ENCODE measurements around the gene RSPO4.

Gene RSPO4

DNA sequence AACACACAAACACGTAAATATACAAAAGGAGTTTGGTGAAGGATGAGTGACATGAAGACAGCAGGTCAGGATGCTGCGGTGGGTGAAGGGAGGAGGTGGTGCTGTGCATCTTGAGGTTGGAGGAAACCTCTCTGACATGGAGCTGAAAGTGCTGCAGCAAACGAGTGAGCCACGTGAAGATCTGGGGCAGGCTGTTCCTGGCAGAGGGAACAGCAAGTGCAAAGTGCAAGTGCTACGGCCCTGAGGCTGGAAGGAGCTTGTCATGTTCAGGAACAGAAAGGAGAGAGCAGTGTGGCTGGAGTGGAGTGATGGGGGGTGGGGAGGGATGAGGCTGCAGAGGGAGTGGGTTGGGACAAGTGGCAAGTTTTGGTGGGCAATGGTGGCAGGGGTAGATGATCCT lies 61.2 kb downstream of the RSPO4 start:
- no peak for DNase-seq (ENCODE audit: low read depth)

DNA sequence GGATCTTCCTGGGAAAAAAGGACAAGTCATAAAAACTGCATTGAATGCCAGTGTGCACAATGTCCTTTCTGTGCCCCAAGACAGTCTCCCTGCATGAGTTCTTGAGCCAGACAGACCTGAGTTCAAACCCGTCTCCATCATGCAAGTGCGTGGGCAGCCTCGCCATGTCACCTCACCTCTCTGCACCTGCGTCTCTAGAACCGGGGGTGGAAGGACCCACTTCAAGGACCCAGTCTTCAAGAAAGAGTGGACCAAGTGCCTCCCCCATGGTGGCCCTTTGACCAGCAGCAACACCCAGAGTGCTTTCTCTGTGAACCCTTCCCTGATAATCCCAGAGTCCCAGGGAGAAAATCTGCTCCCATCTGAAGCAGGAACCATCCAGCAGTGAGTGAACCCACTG lies 62.5 kb downstream of the RSPO4 start:
- no peak for DNase-seq (ENCODE audit: low read depth)

DNA sequence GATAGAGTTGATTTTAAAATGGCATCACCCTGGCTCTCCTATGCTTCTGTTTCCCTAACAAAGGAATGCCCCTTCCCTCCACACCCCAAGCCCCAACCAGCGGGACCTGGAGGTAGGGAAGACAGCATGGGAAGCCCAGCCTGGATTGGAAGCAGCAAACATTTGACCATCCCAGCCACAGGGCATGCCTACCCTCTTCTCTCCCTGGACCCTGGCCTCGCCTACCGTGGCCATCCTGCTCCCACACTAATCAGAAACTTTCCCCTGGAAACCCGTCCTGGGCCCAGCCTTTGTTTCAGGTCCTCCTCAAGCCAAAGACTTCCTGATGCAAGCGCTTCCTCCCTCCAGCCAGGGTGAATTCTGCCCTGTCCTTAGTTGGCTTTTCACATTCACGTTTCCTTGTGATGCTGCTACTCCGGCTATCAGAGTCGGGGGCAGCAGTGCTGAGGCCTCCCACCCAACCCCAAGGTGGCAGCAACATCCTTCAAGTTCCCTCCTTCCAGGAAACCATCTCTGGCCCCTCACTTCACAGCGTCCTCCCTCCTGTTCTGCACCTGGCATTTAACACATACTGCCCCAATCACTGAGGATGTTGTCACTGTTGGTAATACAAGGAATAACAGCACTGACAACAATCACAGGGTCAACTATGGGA lies 67.8 kb downstream of the RSPO4 start:
- no peak for DNase-seq (ENCODE audit: low read depth)

DNA sequence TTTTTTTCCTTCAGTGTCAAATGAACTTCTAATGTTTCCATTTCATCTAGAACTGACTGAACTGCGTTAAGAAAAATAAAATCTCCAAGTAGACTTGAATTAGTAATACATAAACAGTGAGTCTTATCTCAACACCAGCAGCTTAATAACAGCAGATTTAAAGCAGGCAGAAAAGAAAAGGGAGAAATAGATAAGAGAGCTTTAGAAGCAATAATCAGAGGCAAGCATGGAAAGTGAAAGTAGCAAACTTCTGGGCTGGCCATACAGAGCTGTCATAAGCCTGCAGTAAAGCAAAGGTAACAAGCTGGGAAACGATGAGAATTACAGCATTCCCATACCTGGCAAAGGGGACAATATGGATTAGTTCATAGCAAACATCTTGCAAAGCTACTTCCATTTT lies 69.1 kb downstream of the RSPO4 start:
- DNase-seq (ENCODE audit: low read depth) = no peak

DNA sequence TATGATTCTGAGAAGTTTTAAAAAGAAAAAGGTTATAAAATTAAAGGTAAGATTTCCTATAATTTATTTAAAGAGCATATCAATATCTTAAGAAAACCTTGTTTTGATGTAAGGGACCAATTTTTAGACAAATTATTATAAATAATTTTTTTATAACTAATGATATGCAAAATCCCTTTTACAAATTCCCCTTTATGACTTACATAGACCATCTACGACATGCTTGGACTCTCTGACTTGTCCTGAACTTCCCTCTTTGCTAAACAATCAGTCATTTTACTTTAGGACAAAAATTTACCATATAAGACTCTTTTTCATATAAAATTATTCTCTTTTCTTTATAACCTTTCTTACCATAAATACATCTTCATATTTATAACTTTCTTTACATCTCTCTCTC lies 70.7 kb downstream of the RSPO4 start:
- DNase-seq (ENCODE audit: low read depth) = no peak

DNA sequence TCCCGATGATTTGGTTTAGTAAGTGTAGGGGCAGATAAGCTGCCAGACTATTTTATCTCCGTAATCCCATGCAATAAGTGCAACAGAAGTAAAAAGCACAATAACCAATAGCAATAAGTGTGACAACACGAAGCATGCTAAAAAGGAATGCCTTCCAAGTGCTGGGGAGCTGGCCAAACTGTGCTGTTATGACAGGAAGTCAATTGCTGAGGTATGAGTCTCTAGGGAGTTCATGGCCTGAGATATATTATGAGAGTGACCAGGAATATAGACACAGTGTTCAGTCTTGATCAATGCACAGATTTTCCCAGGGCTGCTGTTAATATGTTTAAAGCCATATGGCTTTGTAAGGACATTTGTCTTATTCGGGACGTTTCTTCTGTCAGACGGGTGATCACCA lies 75.4 kb downstream of the RSPO4 start:
- DNase-seq (ENCODE audit: low read depth) = no peak

DNA sequence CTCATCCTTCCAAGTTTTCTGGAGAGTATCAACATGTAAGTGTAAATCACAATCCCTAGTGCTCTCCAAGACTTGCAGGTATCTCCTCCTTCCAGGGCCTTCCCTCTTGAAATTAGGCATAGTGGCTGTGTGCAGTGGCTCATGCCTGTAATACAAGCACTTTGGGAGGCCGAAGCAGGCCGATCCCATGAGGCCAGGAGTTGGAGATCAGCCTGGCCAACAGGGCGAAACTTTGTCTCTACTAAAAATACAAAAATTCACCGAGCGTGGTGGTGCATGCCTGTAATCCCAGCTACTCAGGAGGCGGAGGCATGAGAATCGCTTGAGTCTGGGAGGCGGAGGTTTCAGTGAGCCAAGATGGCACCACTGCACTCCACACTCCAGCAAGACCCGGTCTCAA lies 76.6 kb downstream of the RSPO4 start:
- DNase-seq (ENCODE audit: low read depth) = no peak

DNA sequence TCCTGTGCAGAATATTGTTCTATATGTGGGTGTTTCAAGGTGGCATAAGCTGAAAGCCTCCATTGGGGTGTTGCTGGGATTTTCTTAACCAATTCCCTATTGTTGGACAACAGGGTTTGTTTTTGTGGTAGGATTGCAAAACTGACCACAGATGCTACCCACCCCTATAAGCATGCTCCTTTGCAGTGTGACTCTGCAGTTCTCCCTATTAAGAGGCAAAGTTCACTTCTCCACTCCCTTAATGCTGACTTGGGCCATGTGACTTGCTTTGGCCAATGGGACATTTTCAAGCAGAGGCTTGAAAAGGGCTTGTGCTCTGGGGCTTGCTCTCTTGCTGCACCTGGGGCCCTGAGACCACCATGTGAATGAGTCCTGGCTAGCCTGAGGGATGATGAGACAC lies 77.5 kb downstream of the RSPO4 start:
- DNase-seq (ENCODE audit: low read depth) = no peak

DNA sequence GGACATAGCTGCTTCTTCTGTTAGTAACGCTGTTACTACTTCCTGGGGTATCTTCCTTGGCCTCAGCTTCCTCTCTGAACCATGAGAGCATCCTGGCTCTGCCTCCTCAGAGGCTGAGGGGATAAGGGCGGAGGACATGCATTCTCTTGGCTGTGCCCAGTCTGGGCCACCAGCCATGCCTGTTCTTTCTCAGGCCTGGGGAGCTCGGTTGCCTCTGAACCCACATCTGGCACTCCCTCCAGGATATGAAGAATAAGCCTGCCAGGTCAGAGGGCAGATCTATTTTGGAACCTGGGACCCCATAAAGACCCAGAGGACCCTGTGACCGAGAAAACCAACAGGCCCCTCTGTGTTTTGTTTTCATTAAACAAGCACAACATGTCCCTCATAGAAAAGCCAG lies 79.3 kb downstream of the RSPO4 start:
- DNase-seq (ENCODE audit: low read depth) = no peak

DNA sequence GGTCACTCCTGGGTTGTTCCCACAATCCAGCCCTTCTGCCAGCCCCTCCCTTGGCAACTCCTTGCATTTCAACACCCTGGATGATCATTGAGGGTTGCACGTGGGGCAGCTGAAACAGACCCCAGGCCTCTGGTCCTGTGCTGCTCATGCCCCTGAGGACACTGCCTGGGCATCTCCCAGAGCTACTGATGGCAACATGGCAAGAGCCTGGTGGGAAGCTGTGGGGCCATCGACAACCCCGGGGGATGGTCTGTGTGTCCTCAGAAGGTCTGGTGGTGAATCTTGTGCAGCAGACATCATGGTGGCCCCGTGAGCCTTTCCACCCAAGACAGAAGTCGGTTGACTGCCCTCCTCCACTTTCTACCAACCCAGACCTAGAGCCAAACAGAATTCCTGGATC lies 81.0 kb downstream of the RSPO4 start:
- no peak for DNase-seq (ENCODE audit: low read depth)

DNA sequence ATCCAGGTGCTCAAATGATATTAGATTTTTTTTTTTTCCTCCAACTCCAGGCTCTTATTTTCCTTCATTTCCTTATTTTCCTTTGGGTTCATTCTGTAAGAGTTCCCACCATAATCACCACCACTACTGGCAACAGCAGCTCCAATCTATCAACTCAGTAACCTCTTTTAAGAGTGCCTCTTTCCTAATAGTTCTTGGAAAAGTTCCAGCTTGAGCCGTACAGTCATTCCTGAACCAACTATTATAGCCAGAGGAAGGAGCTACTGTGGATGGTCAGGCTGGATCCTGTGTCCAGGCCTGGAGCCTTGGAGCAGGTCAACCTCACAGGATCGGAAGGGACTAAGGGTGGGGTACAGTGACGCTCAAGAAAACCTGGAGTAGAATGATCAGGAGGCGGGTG lies 81.8 kb downstream of the RSPO4 start:
- no peak for DNase-seq (ENCODE audit: low read depth)

DNA sequence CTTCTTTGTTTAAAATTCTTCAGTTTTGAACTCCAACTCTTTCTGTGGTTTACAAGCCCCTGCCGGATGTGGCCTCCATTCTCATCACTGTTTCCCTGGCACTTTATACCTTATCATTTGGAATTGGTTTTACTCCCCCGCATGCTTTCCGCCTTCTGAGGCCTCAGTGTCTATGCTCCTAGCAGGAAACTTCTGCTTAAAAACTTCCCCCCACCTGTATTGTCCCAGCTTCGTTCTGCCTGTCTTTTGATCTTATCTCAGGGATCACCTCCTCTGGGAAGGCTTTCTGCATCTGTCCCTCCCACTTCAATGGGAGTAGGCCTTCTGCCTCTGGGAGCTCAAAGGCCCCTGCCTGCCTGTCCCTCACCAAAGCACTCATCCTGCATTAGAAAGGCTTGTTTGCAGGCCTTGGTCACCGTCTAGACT lies 82.6 kb downstream of the RSPO4 start:
- no peak for DNase-seq (ENCODE audit: low read depth)

DNA sequence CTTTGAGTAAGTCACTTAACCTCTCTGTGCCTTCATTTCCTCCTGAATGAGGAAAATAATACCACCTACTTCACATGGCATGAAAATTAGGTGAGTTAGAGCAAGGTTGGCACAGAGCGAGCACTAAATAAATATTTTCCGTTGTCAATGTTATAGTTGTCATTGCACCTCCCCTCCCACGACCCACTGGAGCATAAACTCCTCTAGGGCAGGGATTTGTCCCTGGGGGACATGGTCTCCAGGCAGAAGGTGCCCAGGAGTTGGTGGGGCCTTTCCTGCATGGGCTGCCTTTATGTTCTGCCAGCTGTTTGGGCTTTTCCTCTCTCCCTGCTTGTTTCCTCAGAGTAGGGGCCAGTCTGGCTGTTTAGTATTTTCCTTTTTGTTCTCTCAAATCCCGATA lies 84.7 kb downstream of the RSPO4 start:
- DNase-seq (ENCODE audit: low read depth) = no peak

DNA sequence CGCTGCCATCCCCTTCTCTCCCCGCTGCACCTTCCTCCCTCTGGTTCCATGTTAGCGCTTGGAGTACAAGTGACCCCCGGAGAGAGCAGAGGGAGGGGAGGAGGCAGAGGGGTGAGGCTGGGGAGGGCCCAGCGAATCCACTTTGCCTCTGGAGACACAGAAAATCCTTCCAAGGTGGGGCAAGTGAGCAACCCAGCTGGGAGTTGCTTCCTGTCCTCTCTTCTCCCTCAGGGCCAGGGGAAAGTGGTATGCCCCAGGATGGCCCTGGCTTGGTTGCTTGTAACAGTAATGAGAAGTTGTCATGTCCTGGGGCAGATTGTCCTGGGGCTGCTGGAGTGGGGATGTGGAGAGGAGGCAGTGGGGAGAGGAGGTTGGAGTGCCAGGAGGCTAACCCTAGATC lies 85.3 kb downstream of the RSPO4 start:
- DNase-seq (ENCODE audit: low read depth) = no peak

DNA sequence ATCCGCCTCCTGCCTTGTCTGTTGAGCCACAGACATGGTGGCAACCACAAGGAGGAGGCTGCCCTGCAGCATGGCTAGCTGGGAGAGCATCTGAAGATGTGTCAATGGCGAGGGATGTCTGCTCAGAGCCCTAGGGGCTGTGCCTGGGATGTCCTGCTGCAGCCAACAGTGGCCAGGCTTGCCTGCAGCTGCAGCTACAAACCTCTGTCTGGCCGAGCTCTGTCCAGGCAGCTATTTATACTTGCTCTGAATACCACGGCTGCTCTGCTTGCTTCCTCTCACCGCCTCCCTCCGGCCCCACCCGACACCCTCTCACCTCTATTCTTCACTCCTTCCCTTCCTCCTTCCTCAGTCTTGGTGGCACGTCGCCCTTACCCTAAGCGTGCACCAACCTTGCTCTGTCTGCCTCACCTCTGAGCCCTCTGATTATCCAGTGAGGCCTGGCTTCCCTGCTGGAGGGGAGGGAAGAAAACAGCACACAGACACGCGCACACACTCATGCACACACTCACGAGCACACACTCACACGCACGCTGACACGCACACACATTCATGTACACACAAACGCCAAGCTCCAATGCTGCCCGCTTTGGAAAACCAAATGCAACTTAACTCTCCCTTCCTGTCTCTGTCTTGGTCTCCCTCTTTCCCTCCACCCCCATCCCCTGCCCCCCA lies 85.8 kb downstream of the RSPO4 start, which contains the start of gene ANGPT4:
Gene ANGPT4, minus strand, starts transcription at position 210 of the 675 bp plus-strand sequence. Its CDS starts 120 bp downstream, at position 90.
- no peak for DNase-seq (ENCODE audit: low read depth)

DNA sequence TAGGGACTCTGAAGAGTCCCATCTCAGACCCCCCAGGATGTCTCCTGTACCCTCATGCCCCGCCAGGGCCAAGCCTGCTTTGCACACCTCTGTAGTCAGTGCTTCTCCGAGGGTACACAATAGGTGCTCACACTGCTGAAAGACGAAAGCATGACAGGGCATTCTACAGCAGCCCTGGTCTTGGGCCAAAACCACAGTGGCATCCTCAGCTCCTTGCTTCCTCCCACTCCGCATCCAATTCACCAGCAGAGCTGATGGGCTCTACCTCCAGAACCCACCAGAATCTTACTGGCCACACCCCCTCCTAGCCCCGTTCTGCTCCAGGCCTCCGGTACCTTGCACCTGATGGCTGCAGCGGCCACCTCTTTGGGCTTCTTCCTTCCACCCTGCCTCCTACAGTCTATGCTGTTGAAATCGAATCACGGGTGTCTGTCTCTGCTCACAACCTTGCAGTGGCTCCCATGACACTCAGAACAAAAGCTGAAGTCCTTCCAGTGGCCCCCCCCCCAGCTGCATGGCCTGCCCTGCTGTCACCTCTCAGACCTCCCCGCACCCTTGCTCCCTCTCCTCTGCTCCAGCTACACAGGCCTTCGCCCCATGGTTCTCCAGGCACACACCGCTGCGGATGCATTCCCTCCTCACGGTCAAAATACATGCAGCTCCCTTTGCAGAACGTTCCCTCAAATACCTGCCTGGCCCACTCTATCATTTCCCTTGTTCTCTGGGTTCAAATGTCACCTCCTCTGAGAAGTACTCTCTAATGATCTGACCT lies 87.2 kb downstream of the RSPO4 start:
- DNase-seq (ENCODE audit: low read depth) = no peak

DNA sequence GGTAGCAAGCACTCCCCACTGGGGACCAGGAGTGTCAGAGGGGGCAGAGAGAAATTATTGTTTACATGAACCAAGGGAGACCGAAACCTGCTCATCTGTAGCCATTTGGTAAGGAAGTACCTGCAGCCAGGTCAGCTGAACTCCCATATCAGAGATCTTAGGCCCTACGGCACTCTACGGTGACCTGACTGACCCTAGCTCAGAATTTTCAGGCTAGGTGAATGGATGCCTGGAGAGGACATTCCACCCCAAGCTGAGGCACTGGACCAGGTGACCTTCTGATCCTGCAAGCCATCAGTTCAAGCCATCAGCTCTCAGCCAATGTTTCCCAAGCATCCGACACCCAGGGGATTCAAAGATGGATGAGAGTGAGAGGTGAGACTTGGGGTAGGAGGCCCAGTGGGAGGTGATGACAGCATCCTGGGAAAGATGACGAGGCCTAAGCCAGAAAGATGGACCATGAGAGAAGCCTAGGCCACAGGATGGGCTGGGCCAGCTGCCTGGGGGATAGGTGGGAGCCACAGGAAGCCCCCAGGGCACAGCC lies 88.7 kb downstream of the RSPO4 start:
- no peak for DNase-seq (ENCODE audit: low read depth)

DNA sequence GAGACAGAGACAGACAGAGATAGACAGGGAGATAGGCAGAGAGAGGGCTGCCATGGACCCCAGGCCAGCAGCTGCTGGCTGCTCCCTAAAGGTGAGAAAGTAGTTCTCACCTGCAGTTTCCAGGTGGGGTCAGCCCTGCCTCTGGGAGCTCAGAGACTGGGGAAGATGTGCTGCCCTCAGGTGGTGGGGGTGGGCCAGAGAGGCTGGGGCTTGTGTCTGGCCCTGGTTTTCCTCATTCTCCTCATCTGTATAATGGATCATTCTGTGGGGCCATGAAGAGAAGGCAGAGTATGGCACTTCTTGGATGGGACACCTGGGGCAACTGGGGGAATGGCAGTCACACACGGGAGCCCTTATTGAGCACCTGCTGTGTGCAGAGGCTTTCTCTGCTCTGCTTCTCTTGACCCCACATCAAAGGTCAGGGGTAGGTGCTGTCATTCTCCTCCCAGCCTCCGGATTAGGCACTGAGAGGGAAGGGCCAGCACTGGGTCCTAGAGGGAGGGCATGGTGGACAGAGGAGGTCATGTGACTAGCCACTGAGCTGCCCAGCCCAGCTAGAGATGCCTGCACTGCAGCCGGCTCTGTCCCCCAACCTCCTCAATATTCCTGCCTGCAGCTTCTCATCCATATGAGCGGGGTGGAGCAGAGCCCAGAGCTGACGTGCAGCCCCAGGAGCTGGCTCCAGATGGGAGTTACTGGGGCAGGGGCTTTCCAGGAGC lies 90.1 kb downstream of the RSPO4 start:
- DNase-seq (ENCODE audit: low read depth) = no peak

DNA sequence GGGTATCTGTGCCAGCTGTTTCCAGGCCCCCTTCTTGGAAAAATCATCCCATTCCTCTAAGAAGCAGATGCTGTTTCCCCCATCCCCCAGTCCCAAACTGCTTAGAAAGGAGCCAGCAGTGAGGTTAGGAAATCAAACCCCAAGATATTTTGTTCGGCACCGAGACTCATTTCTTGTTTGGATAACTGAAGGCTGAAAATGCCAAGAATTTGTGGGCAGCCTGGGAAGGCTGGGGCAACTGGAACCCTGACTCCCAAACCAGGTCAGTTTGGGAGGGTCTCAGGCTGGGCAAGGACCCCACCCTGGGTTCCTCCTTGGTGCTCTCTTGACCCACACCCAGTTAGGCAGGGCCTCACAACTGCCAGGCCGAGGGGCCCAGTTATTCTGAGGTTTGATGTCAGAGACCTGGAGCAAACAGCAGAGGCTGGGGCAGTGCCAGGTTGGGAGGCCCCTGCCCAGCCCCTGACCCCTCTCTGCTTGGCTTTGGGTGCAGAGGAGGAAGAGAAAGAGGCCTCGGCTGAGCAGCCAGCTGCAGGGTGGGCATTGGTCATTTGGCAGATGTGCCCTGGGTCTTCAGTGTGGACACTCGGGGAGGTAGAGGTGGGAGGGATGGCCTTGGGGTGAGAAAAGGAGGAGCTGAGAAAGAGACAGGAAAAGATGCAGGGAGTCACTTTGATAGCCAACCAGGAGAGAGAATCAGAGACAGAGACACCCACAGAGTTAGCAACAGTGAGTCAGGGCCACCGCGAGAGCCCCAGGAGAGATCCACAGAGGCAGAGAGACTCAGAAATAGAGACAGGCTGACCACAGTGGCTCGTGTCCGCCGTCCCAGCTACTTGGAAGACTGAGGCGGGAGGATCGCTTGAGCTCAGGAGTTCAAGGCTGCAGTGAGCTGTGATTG lies 91.0 kb downstream of the RSPO4 start:
- DNase-seq (ENCODE audit: low read depth) = no peak

DNA sequence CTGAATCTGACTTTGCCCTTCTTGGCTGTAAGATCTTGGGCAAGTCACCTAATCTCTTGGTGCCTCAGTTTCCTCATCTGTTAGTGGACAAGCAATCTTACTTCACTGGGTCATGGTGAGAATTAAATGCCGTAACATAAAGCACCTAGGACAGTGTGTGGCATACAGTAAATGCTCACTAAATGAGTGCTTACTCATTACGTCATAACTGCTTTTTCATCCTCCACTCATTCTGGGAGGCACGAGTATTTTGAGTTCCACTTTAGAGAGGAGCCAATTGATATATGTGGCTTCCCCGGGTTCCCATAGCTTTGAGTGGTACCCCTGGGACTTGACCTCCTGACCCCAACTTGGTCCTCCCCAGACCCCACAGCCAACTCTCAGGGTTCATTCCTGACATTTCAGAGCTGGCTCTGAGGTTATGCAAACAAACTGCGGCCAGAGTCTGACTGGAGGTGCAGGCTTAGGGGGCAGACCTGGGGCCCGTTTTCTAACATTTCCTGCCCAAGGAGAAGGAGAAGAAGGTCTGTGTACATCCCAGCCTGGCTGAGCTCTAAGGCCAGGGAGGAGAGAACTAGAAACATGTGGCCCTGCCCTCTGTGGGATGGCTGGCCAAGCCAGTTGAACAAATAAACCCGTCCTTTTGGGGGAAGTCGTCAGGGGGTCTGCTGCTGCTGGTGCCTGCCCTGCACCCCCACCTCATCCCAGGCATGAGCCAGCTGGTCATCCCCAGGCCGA lies 91.8 kb downstream of the RSPO4 start:
- no peak for DNase-seq (ENCODE audit: low read depth)

DNA sequence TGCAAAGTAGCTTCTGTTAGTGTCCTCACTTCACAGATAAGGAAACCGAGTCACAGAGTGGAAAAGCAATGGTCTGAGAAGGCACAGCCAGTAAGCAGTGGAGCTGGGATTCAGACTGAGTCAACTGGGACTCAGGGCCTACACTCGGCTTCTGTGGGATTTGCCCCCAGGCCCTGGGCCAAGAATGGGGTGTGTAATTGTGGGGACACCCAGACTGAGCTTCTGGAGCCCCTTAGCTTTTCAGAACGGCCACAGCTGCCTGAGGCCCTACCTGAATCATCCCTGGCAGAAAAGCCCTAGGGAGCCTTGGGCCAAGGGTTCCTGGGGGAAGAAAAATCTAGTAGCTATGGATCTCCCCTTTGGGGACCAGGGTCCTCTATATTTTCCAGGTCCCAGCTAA lies 92.5 kb downstream of the RSPO4 start:
- DNase-seq (ENCODE audit: low read depth) = no peak

All from activated T-cell treated with anti-CD3 and anti-CD28 coated beads for 1 hour (primary cell).